ENCODE measurements around the gene FCSK. TPM values are rescaled to one million over a fixed set of nuclear protein-coding genes. Genes with fewer than 3 reads are reported as not detected.

Gene FCSK
- total and polyA plus RNA-seq, 10 of the 15 experiments (the other 5 are each of a cell fraction or from before 2014, with no cell fraction given): 0.60 to 17.6 (median 7.4) TPM

- FAIRE-seq: no peak
These were observed 6.4 kb downstream of the FCSK start for GRCh38 chr16:70460737-70461261.

GRCh38 chr16:70463235-70463634, 8.8 kb downstream of the FCSK start:
- POLR2A ChIA-PET: no interaction called here
- H4K20me1 ChIP-seq (ENCODE audit: control insufficient read depth, insufficient read depth): no peaks in the 10 kb centered on the region
- in situ Hi-C loops (cut with MboI) (no loop called here), intact Hi-C loops (cut with micrococcal nuclease; ENCODE audit: unreplicated experiment) (no loop called here)
- H3K4me1 ChIP-seq (ENCODE audit: control insufficient read depth, insufficient read depth, low read length): peaks cover 4% of the 10 kb centered on the region; the same call in 1 of the 2 replicates
- no peaks in the 10 kb centered on the region; a peak in 1 of 4 replicates for H3K36me3 ChIP-seq (ENCODE audit: control insufficient read depth in 2 of 2, insufficient read depth in 2 of 2, low read length in 1 of 2)
- H3K4me2 ChIP-seq (ENCODE audit: control insufficient read depth, insufficient read depth): no peak overlapping the region
- no peak overlapping the region for H3K27ac ChIP-seq (ENCODE audit: control insufficient read depth, insufficient read depth)
- H3K9me3 ChIP-seq (replicated peaks; ENCODE audit: control insufficient read depth, insufficient read depth, low read length): no peaks in the 10 kb centered on the region
- H3K79me2 ChIP-seq (ENCODE audit: control insufficient read depth, insufficient read depth, low read length): no peaks in the 10 kb centered on the region
- SMC1A ChIA-PET (ENCODE audit: uncharacterized antibody, unreplicated experiment): interaction anchor here (1.0 kb wide), 1 partner anchor 20 kb away, joined by 4 read pairs; no protein-coding TSS in a partner anchor
- H2AFZ ChIP-seq (ENCODE audit: control insufficient read depth, low read depth, low read length): no peak overlapping the region
- no peak for ATAC-seq
- no TSS peak for BruUV-seq (replicated peaks)
- CTCF ChIA-PET: interaction anchor here (0.9 kb wide), 1 partner anchor 10 kb away, joined by 3 read pairs; no protein-coding TSS in a partner anchor
- RAD21 ChIA-PET (ENCODE audit: unreplicated experiment): no interaction called here
- H3K27me3 ChIP-seq (replicated peaks in 1 of 2; ENCODE audit: control insufficient read depth in 2 of 2, insufficient read depth in 2 of 2, low read length in 1 of 2): no peaks in the 10 kb centered on the region
- no peak for TF ChIP-seq ETV6 (conservative IDR thresholded peaks at IDR 0.05 in 1 of 2, IDR thresholded peaks at IDR 0.05 in 1 of 2; ENCODE audit: borderline replicate concordance in 1 of 2, low read depth in 1 of 2)
- TF ChIP-seq MTA2 (IDR thresholded peaks at IDR 0.05; ENCODE audit: low read depth): no peak
- no peak for TF ChIP-seq JUND (IDR thresholded peaks at IDR 0.05; ENCODE audit: low read depth, low read length)
- no peak for TF ChIP-seq CEBPB (IDR thresholded peaks at IDR 0.05; ENCODE audit: borderline replicate concordance in 1 of 2, low read depth in 2 of 2, low read length in 2 of 2)
- TF ChIP-seq SUZ12 (IDR thresholded peaks at IDR 0.05; ENCODE audit: unreplicated experiment): no peak
- TF ChIP-seq CBX5 (IDR thresholded peaks at IDR 0.05; ENCODE audit: low read depth): no peak
- TF ChIP-seq BCL11A (IDR thresholded peaks at IDR 0.05; ENCODE audit: low read depth, low read length): no peak
- TF ChIP-seq IRF4 (IDR thresholded peaks at IDR 0.05; ENCODE audit: low read depth, low read length): no peak
- TF ChIP-seq YY1 (IDR thresholded peaks at IDR 0.05; ENCODE audit: low read depth, low read length): no peak
- TF ChIP-seq FOS (IDR thresholded peaks at IDR 0.05; ENCODE audit: borderline replicate concordance, extremely low read depth, insufficient read length): no peak
- TF ChIP-seq CBFB (IDR thresholded peaks at IDR 0.05; ENCODE audit: low read depth): no peak
- TF ChIP-seq RB1 (IDR thresholded peaks at IDR 0.05; ENCODE audit: borderline replicate concordance): no peak
- no peak for TF ChIP-seq MAX (IDR thresholded peaks at IDR 0.05; ENCODE audit: low read depth, low read length)
- no peak for TF ChIP-seq RAD21 (IDR thresholded peaks at IDR 0.05; ENCODE audit: insufficient read depth, low read depth, low read length)
- TF ChIP-seq NKRF (conservative IDR thresholded peaks at IDR 0.05): no peak
- FAIRE-seq: no peak
- no peak overlapping the region for H3K4me3 ChIP-seq
- WGBS (ENCODE audit: insufficient coverage, insufficient replicate concordance, low lambda C conversion rate, missing lambda C conversion rate): 92% methylated on average over 2 of the region's 2 CpGs
- no peak overlapping the region for H3K9ac ChIP-seq (ENCODE audit: control insufficient read depth, insufficient read depth, low read length)
- DNase-seq (ENCODE audit: low read depth, low spot score): no peak

More at GRCh38 chr16:70460737-70461261, 6.4 kb downstream of the FCSK start:
- Histone ChIP-seq H3K4me3 (no peak overlapping the region), H3K27ac (ENCODE audit: control insufficient read depth, insufficient read depth) (0 out of 2 replicates have a peak overlapping the region, but pooled peaks have one; percentile 5), H4K20me1 (ENCODE audit: control insufficient read depth, insufficient read depth) (no peaks in the 10 kb centered on the region), H3K9ac (ENCODE audit: control insufficient read depth, insufficient read depth, low read length) (no peak overlapping the region), H2AFZ (ENCODE audit: control insufficient read depth, low read depth, low read length) (no peak overlapping the region), H3K36me3 (ENCODE audit: control insufficient read depth in 2 of 2, insufficient read depth in 2 of 2, low read length in 1 of 2) (no peaks in the 10 kb centered on the region), H3K27me3 (replicated peaks in 1 of 2; ENCODE audit: control insufficient read depth in 2 of 2, insufficient read depth in 2 of 2, low read length in 1 of 2) (no peaks in the 10 kb centered on the region), H3K79me2 (ENCODE audit: control insufficient read depth, insufficient read depth, low read length) (no peaks in the 10 kb centered on the region), H3K4me1 (ENCODE audit: control insufficient read depth, insufficient read depth, low read length) (peaks cover 4% of the 10 kb centered on the region; the same call in 1 of the 2 replicates), H3K9me3 (replicated peaks; ENCODE audit: control insufficient read depth, insufficient read depth, low read length) (no peaks in the 10 kb centered on the region), H3K4me2 (ENCODE audit: control insufficient read depth, insufficient read depth) (no peak overlapping the region)
- RAD21 ChIA-PET (ENCODE audit: unreplicated experiment): interaction anchor here (0.9 kb wide), 1 partner anchor 48 kb away, joined by 3 read pairs; no protein-coding TSS in a partner anchor
- in situ Hi-C loops (cut with MboI): no loop called here
- POLR2A ChIA-PET: interaction anchor here (0.6 to 0.7 kb wide), 2 partner anchors 56 to 73 kb away, joined by 5 to 6 read pairs; no protein-coding TSS in a partner anchor
- DNase-seq (ENCODE audit: low read depth, low spot score) (no peak), ATAC-seq (peak; percentile 71)
- CTCF ChIA-PET: no interaction called here
- intact Hi-C loops (cut with micrococcal nuclease; ENCODE audit: unreplicated experiment): no loop called here
- WGBS (ENCODE audit: insufficient coverage, insufficient replicate concordance, low lambda C conversion rate, missing lambda C conversion rate): 68% methylated on average over 8 of the region's 8 CpGs
- SMC1A ChIA-PET (ENCODE audit: uncharacterized antibody, unreplicated experiment): interaction anchor here (1.1 kb wide), 2 partner anchors 10 to 21 kb away, joined by 3 read pairs; no protein-coding TSS in a partner anchor
- no TSS peak for BruUV-seq (replicated peaks)
- TF ChIP-seq RUNX3 (IDR thresholded peaks at IDR 0.05; ENCODE audit: low read length) (0 out of 2 replicates have a peak, but pooled peaks have one; percentile 13), ZNF274 (IDR thresholded peaks at IDR 0.05; ENCODE audit: insufficient read depth, insufficient read length) (no peak)
